Measurements from ENCODE around the gene ZDHHC18. TPM values are rescaled to one million over a fixed set of nuclear protein-coding genes. Genes with fewer than 3 reads are reported as not detected.

ZDHHC18 gene
- polyA plus RNA-seq, 3 donors = 3.1 to 46.6 (median 6.0) TPM

- Mint-ChIP-seq H3K27me3 (ENCODE audit: low read depth in 3 of 3) (peaks cover 0 to 2% (median 1%) of the 10 kb centered on the region in 3 donors), H3K36me3 (peaks cover 58 to 71% of the 10 kb centered on the region in 2 donors), H3K4me3 (no peak overlapping the region), H3K4me1 (peaks cover 24% of the 10 kb centered on the region), H3K27ac (peak overlapping the region in 2 of 7 donors; percentile 35 to 81), H3K9me3 (no peaks in the 10 kb centered on the region)
- Histone ChIP-seq H3K27ac (ENCODE audit: low read depth in 1 of 2, low read length in 2 of 2) (peak overlapping the region in 1 of 2 donors; percentile 83), H3K27me3 (ENCODE audit: control insufficient read depth in 2 of 2, insufficient read depth in 2 of 2, low read length in 2 of 2) (no peaks in the 10 kb centered on the region), H3K9me3 (replicated peaks in 1 of 2; ENCODE audit: control insufficient read depth in 1 of 2, insufficient read depth in 1 of 2, low read length in 2 of 2) (no peaks in the 10 kb centered on the region), H3K9ac (ENCODE audit: insufficient read depth, low read length, poor library complexity, severe bottlenecking) (no peak overlapping the region), H2AFZ (ENCODE audit: insufficient read depth, low read depth, low read length, poor library complexity, severe bottlenecking) (no peak overlapping the region), H3K4me3 (replicated peaks in 1 of 3; ENCODE audit: low read depth in 2 of 3, low read length in 3 of 3) (no peak overlapping the region), H3K36me3 (replicated peaks in 1 of 2; ENCODE audit: control insufficient read depth in 1 of 2, insufficient read depth in 2 of 2, low read length in 2 of 2) (peaks cover 52 to 69% of the 10 kb centered on the region in 2 donors), H4K20me1 (ENCODE audit: insufficient read depth, low read length) (peaks cover 38% of the 10 kb centered on the region), H3K79me2 (ENCODE audit: insufficient read depth, low read length) (peaks cover 18% of the 10 kb centered on the region), H3K4me1 (ENCODE audit: control insufficient read depth in 1 of 2, insufficient read depth in 2 of 2, low read length in 2 of 2) (peaks cover 12 to 18% of the 10 kb centered on the region in 2 donors), H3K4me2 (replicated peaks; ENCODE audit: extremely low read depth, low read length, poor library complexity, severe bottlenecking) (no peak overlapping the region)
- intact Hi-C loops (cut with micrococcal nuclease) = no loop called here
- TF ChIP-seq CTCF (IDR thresholded peaks at IDR 0.05) = no peak
- WGBS (ENCODE audit: insufficient coverage) = no CpG with 5 or more reads among the region's 1 CpG
- DNase-seq = no peak
Measured at GRCh38 chr1:26888231-26888630, 61.7 kb downstream of the ZDHHC18 start.

- TF ChIP-seq CTCF (IDR thresholded peaks at IDR 0.05) = no peak
- Mint-ChIP-seq H3K4me3 (peak within 1 kb of the TSS; percentile 90 to 94), H3K36me3 (peaks cover 56 to 71% of the 10 kb centered on the region in 2 donors), H3K9me3 (no peaks in the 10 kb centered on the region), H3K27me3 (ENCODE audit: low read depth in 3 of 3) (peaks cover 0 to 2% (median 1%) of the 10 kb centered on the region in 3 donors), H3K4me1 (peaks cover 25% of the 10 kb centered on the region), H3K27ac (peak within 1 kb of the TSS; percentile 88 to 96 (median 94))
- peak; percentile 64 to 78 (median 71) for DNase-seq
- peaks cover 37% of the 10 kb centered on the region for H4K20me1 ChIP-seq (ENCODE audit: insufficient read depth, low read length)
- H3K79me2 ChIP-seq (ENCODE audit: insufficient read depth, low read length) = peaks cover 25% of the 10 kb centered on the region
- 2% methylated on average over 83 of the region's 89 CpGs for WGBS (ENCODE audit: insufficient coverage)
- intact Hi-C loops (cut with micrococcal nuclease) = no loop called here
- peak within 1 kb of the TSS; percentile 87 for H3K9ac ChIP-seq (ENCODE audit: insufficient read depth, low read length, poor library complexity, severe bottlenecking)
- no peaks in the 10 kb centered on the region for H3K9me3 ChIP-seq (replicated peaks in 1 of 2; ENCODE audit: control insufficient read depth in 1 of 2, insufficient read depth in 1 of 2, low read length in 2 of 2)
- H3K4me2 ChIP-seq (replicated peaks; ENCODE audit: extremely low read depth, low read length, poor library complexity, severe bottlenecking) = peak within 1 kb of the TSS; percentile 85
- H3K4me3 ChIP-seq (replicated peaks in 1 of 3; ENCODE audit: low read depth in 2 of 3, low read length in 3 of 3) = peak within 1 kb of the TSS; percentile 68 to 83 (median 78)
- no peaks in the 10 kb centered on the region for H3K27me3 ChIP-seq (ENCODE audit: control insufficient read depth in 2 of 2, insufficient read depth in 2 of 2, low read length in 2 of 2)
- H2AFZ ChIP-seq (ENCODE audit: insufficient read depth, low read depth, low read length, poor library complexity, severe bottlenecking) = peak within 1 kb of the TSS; percentile 90
- peaks cover 12 to 18% of the 10 kb centered on the region in 2 donors for H3K4me1 ChIP-seq (ENCODE audit: control insufficient read depth in 1 of 2, insufficient read depth in 2 of 2, low read length in 2 of 2)
- H3K27ac ChIP-seq (ENCODE audit: low read depth in 1 of 2, low read length in 2 of 2) = peak within 1 kb of the TSS; percentile 83 to 84
- H3K36me3 ChIP-seq (replicated peaks in 1 of 2; ENCODE audit: control insufficient read depth in 1 of 2, insufficient read depth in 2 of 2, low read length in 2 of 2) = peaks cover 51 to 69% of the 10 kb centered on the region in 2 donors
Measured at GRCh38 chr1:26889551-26890466, 63.3 kb downstream of the ZDHHC18 start, which contains the start of gene GPN2. Gene GPN2, minus strand, starts transcription at chr1:26890283. Its CDS starts 187 bp downstream, at chr1:26890096.

All from CD14-positive monocyte (primary cell).